ENCODE data around the gene PFKM.
"Not testable (repeated sequence)": the region's sequence is repeated elsewhere in the genome, so short reads cannot be mapped to it uniquely, and the experiment has no call there.

The PFKM gene

DNA sequence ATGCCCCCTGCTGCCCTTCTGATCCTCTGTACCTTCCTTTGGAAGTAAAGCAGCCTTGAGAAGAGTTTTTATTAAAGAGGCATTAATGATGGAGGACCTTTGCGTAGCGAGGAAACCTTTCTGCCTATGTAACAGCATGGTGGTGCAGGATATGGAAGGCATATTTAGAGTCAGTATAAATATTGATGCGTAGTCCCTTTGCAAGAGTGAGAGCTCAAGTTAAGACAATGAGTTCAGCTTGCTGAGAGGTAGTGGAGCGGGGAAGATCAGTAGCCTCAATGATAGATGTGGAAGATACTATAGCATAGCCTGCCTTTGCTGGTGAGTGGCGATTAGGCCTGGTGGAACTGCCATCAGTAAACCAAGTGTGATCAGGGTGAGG is 7.9 kb upstream of the PFKM start:
- not testable (repeated sequence) for DNase-seq (ENCODE audit: low spot score)

DNA sequence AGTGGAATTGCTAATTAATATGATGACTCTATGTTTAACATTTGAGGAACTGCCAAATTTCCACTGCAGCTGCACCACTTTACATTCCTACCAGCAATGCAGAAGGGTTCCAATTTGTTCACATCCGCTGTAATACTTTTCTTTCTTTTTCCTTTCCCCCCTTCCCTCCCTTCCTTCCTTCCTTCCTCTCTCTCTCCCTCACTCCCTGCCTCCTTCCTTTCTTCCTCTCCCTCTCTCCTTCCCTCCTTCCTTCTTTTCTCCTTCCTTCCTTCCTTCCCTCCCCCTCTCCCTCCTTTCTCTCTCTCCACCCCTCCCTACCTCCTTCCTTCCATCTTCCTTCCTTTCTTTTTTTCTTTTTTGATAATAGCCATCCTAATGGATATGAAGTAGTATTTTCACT is 3.2 kb upstream of the PFKM start:
- DNase-seq (ENCODE audit: low spot score) = no peak

DNA sequence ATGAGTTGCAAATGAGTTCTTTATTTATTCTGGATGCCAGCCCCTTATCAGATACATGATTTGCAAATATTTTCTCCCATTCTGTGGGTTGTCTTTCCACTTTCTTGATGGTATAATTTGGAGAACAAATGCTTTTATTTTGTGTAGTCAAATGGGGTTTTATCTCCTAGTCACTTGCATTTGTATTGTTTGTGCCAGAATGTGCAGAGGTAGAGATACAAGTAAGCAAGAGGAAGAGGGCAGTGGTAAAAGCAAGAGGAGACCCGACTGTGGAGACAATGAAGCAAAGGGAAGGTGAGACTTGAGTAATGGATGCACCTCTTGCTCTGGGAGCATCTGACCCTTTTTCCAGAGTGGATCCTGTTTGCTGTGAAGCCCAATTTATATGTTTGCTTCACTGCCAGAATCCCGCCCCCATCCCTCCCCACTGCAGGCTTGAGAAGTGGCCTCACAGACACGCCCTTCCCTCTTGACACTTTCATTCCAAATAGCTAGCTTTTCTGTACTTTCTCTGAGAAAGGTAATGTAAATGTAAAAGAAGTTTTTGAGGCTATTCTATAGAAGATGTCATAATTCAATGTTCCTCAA is 786 bp upstream of the PFKM start:
- no peak for DNase-seq (ENCODE audit: low spot score)

DNA sequence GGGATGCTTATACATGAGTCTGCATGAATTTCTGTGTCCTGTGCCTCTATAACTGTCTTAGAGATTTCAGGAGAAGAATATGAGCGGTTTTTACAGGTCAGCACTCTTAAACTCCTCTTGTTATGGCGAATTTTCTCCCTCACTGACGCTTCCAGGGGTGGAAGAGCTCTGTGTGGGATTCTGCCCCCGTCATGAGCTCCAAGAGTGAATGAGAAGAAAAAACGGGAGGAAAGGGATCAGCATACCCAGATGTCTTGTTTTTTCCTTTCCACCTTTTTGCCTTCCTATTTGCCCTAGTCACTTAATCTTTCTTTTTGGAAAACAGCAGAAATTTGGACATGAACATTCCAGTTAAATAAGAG is 651 bp downstream of the PFKM start:
- DNase-seq (ENCODE audit: low spot score) = no peak

DNA sequence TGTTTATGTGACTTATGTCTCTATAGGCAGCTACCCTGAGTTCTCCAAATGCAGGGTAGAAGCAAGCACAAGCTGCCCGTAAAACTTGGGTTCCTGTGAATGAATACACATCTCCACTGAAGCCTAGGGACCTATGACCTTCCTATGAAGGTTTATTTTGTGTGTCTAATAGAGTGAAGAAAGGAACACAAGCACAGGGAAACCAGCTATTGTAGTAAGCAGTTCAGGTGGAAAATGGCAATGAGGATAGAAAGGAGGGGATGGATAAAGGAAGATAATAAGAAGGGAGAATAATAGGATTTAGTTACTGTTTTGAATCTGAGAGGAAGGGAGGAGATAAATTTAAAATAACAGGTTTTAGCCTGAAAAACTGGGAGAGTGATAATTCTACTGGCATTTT is 2.4 kb downstream of the PFKM start:
- no peak for DNase-seq (ENCODE audit: low spot score)

DNA sequence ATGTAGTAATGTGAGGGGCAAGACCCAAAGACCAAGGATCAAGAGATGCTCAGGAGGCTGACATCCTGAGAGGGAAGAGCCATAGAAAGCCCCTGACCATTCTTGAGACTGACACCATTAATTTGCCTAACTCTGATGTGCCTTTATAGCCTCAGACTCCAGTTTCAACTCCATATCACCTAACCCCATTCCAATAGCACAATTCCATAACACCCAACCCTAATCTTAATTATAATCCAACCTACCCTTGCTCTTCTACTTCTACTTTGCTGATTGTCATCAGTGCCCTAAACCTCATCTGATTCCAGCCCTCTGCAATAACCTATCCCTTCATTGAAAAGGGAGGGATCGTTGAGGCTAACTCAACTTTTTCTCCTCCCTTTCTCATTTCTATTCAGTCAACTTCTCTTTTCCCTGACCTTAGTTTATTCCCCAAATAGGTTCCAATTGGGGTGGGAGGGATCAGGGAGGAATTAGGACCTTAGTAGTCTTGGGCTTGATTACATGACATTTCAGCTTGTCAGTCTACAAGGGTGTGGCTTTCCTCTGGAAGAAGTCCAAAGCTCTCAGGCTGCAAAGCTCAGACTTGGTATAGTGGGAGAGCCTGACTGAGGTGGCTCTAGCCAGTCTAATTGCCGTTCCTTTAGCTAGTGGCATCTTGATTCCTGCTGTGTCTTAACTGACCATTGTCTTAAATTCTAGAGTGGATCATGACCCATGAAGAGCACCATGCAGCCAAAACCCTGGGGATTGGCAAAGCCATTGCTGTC is 3.1 kb downstream of the PFKM start:
- DNase-seq (ENCODE audit: low spot score) = no peak

DNA sequence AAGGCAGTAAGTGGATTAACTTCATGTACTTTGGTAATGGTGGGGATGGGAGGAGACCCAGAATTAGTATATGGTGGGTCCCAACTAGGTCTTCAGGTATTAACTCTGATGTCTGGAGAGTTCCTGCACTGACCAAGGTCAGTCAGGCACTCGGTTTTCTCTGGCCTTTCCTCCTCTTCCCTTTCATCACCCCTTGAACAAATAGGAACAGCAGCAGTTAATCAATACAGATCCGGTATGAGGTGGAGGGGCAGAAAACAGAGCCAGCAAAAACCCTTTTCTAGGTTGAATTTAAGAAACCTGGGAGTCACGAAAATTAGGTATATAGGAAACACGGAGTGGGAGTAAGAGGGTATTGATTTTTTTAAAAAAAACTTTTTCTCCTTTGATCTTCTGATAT is 4.0 kb downstream of the PFKM start:
- DNase-seq (ENCODE audit: low spot score) = no peak

DNA sequence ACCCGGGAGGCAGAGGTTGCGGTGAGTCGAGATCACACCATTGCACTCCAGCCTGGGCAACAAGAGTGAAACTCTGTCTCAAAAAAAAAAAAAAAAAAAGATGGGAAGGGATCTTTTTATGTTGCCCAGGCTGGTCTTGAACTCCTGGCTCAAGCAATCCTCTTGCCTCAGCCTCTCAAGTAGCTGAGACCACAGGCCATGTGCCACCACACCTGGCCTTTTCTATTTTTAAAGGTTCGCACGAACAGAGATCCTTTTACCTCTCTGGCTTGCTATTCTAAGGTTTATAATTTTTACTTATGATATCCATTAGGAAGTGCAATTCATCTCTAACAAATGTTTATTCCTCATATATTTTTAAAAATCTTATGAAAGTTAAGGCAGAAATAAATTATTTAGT is 6.4 kb downstream of the PFKM start:
- not testable (repeated sequence) for DNase-seq (ENCODE audit: low spot score)

DNA sequence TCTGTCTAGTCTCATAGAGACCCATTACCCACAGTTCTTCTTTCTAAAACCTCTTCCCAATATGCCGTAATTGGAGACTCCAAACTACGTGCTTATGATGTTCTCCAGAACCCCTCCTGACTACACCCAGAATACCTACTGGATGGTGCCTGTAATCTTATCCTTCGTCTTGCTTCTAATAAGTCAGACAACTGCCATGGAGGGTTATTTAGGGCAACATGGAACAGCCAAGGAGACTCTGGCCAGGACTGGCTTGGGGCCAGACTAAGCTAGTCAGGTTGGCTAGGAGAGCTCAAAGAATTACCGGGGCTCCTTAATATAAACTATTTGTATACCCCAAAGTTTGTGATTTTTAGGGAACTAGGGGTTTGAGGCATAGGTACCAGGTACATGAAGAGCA is 6.8 kb downstream of the PFKM start:
- DNase-seq (ENCODE audit: low spot score) = no peak

DNA sequence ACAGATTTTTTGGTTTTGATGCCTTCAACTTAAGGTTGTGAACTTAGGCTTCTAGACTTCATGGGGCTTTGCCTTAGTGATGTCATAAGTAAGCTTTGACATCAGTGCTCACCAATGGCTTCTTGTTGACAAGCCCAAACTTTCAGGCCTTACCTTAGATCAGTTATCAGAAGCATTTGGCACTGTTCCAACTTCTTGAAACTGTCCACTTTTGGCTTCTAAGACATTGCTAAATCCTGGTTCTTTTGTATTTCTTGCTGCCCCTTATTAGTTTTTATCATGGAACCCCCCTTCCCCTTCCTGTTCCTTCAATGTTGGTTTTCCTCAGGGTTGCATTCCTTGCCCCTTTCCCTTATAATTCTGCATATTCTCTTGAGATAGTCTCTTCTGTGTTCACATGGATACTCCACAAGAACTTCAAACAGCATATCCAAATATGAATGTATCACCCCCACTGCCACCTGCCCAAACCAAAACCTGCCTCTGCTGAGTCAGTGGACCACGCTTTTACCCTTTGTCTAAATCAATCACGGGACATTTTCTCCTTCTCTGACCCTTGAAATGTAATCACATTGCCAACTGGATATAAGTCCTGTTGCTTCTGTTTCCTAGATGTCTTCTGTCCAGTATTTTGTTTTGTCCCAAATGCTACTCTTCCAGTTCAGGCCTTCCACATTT is 7.9 kb downstream of the PFKM start:
- DNase-seq (ENCODE audit: low spot score) = no peak

DNA sequence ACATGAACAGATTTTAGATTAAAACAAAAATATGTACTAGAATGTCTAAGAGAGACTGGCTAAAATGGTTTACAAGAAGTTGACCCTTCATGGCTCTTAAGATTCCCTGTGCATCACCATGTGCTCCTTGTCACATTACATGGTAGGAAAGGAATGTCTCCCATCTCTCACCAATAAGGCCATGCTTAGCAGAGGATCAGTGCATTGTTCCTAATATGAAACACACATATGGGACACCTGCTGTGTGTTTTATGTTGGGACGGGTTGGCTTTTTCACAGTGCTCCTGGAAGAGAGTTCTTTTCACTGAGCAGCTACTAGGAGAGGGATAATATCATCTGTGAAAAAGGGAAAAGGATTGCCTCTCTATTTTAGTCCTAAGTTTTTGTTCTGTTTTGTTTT is 9.6 kb downstream of the PFKM start:
- DNase-seq (ENCODE audit: low spot score) = no peak

DNA sequence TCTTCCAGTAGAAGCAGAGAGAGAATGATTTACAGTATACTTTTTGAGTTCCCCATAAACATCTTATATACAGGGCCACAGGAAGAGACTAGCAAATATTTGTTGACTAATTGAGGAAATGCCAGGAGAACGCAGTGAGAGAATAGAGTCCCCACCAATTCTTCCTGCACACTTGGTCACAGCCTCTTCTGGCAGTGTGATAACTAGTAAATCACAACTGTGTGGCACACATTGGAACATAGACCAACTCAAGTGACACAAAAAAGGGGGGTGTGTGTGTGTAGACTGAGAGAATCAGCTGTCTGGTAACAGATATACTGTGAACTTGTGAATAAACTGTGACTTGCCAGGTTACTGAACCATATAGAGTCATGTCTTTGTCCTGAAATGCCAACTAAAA is 10.2 kb downstream of the PFKM start:
- no peak for DNase-seq (ENCODE audit: low spot score)

DNA sequence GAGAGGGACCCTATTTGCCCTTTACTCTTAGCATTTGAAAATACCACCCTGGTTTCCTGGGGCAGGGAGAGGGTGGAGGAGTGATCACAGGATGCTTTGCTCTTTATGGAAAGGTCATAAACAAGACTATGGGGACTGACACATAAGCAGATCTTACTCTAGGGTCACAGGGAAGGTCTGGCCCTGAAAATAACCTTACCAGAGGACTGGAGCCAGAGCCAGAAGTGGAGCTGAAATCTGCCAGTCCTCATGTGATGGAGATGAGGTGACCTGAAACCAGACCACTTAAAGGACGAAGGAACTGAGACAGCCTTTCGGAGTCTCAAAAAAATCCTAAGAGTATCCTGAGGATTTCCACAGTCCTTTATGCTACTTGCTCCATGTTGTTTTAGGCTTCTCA is 12.4 kb downstream of the PFKM start:
- DNase-seq (ENCODE audit: low spot score) = no peak

DNA sequence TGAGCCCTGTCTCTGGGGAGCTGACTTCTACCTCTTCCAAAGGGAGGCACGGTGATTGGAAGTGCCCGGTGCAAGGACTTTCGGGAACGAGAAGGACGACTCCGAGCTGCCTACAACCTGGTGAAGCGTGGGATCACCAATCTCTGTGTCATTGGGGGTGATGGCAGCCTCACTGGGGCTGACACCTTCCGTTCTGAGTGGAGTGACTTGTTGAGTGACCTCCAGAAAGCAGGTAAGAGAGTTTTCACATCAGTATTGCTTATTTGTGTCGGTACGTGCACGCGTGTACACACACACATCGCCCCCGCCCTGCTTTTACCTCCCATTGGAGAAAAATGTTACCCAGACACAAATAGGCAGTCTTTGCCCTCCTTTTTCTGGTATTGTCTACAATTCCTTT is 13.7 kb downstream of the PFKM start:
- DNase-seq (ENCODE audit: low spot score) = no peak

DNA sequence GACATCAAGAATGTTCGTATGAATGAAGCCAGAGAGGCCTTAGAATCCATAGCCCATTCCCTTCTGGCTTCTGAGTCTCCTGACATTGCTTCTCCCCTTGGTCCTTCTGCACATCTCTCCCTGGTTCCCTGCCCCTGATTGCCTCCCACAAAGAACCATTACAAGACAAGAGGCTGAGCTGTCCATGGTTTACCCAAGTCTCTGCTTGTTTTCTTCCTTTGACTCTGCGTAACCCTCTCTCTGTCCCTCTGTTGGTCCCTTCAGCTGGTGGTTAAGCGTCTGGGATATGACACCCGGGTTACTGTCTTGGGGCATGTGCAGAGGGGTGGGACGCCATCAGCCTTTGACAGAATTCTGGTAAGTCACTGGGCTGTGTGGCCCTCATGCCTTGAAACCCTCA is 15.9 kb downstream of the PFKM start:
- no peak for DNase-seq (ENCODE audit: low spot score)

DNA sequence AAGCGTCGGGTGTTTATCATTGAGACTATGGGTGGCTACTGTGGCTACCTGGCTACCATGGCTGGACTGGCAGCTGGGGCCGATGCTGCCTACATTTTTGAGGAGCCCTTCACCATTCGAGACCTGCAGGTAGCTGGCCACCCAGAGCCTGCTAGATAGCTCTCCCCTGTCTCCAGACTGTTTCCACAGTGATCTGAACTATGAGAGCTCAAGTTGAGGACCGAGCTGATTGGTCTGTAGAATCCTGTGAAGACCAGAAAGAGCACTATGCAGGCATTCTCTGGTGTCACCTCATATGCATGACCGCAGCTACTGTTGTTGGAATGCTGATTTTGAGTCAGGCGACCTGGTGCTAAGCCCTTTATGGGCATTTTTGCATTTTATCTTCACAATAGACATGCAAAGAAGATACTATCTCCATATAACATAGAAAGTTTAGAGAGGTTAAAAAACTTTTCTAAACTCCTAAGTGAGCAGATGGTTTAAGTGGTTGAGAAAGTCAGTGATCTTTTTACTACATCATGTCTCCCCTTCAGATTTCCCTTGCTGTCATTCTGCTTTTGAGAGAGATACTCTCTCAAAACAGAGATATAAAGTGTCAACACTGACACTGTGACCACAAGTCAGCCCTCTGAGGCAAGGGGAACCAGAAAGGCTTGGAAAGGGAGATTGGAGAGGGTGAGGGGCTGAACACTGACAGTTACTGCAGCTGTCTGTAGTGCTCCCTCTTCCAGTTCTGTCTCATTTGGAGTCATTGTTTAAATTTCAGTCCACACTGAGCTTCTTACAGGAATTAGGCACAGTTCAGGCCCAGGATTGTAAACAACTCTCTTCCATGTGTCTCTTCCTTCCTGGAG is 23.9 kb downstream of the PFKM start:
- DNase-seq (ENCODE audit: low spot score) = no peak

DNA sequence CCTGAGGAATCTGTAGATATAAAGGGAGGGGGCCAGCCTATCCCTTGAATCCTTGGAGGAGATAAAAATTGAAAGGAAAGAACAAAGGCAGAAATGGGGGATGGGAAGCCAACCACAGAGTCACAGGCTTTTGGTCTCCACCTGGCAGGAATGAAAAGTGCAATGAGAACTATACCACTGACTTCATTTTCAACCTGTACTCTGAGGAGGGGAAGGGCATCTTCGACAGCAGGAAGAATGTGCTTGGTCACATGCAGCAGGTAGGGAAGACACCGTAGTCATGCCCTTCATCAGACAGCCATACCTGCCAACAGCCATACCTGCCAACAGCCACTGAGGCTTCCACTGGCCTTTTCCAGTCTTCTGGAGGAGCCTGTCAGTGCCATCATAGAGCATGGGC is 24.7 kb downstream of the PFKM start:
- no peak for DNase-seq (ENCODE audit: low spot score)

DNA sequence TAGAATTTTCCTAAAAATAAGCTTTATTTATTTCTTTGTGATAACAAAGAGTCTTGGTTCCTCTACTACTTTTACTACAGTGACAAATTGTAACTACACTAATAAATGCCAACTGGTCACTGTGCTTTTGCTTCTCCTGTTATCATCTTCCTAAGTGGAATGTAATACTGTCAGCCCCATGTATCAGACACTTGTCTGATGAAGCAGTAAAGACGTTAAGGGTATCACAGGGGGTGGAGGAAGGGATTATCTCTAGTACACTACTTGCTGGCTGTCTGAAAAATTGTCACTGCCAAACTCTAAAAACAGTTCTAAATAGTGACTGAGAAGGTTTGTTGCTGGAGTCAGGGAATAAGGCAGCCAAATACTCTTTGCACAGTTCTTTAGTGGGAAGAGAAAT is 26.8 kb downstream of the PFKM start:
- no peak for DNase-seq (ENCODE audit: low spot score)

DNA sequence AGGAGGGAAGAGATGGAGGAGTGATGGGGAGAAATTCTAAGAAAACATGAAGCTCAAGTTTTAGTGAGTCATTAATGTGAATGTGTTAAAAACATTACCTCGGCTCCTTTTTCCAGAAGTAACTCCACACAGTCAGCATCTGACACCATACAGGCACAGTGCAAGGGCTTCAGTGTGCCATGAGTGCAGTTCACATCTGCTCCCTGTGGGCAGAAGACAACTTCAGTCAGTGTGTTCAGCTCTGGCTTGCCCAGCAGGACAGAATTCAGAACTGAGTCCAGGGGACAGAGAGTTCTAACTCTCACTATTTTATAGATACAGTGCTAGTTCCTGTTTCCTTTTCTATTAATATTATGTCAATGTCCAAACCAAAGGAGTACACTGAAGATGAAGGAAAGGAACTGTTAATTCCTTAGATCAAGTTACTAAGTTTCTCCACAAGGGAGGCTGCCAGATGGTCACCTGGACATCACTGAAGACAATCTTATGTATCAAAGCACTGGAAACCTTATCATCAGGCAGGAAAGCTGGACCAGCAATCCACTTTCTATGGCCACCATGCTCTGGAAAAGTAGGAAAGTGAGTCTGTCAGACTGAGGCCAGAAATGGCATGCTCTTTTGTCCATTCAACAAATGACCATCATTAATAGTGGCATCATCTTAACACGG is 32.1 kb downstream of the PFKM start:
- DNase-seq (ENCODE audit: low spot score) = no peak

DNA sequence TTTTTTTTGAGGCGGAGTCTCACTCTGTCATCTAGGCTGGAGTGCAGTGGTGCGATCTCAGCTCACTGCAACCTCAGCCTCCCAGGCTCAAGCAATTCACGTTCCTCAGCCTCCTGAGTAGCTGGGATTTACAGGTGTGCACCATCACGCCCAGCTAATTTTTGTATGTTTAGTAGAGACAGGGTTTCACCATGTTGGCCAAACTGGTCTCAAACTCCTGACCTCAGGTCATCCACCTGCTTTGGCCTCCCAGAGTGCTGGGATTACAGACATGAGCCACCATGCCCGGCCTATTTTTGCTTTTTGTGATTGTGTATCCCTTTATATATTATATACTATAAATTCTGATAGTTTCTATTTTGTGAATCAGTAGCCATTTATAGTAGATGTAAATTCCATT is 36.6 kb downstream of the PFKM start:
- DNase-seq (ENCODE audit: low spot score) = not testable (repeated sequence)

DNA sequence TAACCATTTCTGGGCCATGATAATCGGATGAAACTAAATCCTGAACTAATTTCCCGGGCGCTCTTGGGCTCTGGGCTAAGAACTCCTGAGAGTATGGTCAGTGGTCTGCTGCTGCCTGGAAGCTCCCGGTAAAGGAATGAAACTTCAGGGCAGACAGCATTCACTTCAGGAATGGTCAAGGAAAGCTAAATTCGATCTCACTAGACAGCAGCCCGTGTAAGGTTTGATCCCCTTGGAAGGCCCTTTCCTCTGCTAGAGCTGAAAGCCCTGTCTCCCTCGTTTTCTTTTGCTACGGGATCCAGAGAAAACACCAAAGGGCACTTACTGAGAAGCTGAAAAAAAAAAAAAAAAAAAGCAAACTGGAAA is 37.5 kb downstream of the PFKM start:
- DNase-seq (ENCODE audit: low spot score) = no peak

Data from kidney tubule cell (primary cell).